ENCODE data around the gene KLK5. TPM values are rescaled to one million over a fixed set of nuclear protein-coding genes. Genes with fewer than 3 reads are reported as not detected.
"Not testable (repeated sequence)": the region's sequence is repeated elsewhere in the genome, so short reads cannot be mapped to it uniquely, and the experiment has no call there.

Gene KLK5
- total RNA-seq, 1 donor from 2014 or later = not detected

- Mint-ChIP-seq H3K27ac (no peak overlapping the region), H3K36me3 (ENCODE audit: low read depth) (no peaks in the 10 kb centered on the region), H3K9me3 (peaks cover 3% of the 10 kb centered on the region), H3K4me1 (no peaks in the 10 kb centered on the region), H3K27me3 (peaks cover 24% of the 10 kb centered on the region), H3K4me3 (no peak overlapping the region)
- no peak for DNase-seq
- ChIA-PET POLR2A (no interaction called here), CTCF (no interaction called here)
- TF ChIP-seq CTCF (IDR thresholded peaks at IDR 0.05) = no peak
- intact Hi-C loops (cut with micrococcal nuclease) = no loop called here
- no peak for ATAC-seq (ENCODE audit: low read depth)
Observed at GRCh38 chr19:50998686-50999085, 45.8 kb upstream of the KLK5 start.

DNA sequence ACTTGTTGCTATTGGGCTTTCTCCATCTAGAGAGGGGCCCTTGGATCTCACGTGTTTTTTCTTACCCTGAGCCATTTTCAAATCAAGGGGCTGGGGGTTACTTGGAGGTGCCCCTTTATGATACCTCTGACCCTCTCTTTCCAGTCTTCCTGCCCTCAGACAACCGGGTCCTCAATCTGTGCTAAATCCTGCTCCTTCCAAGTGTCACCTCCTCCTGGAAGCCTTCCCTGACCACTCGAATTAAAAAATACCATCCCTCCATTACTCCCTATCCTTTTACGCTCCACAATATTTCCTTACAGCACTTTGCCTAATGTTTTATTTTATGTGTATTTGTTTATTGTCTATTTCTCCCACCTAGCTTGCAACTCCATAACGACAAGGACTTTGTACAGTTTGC lies 45.2 kb upstream of the KLK5 start:
- POLR2A ChIA-PET = no interaction called here
- peaks cover 24% of the 10 kb centered on the region for H3K27me3 Mint-ChIP-seq
- no peaks in the 10 kb centered on the region for H3K4me1 Mint-ChIP-seq

GRCh38 chr19:50994129-50994528 lies 41.3 kb upstream of the KLK5 start:
- no peak for TF ChIP-seq CTCF (IDR thresholded peaks at IDR 0.05)
- H3K27ac Mint-ChIP-seq = no peak overlapping the region
- peaks cover 23% of the 10 kb centered on the region for H3K27me3 Mint-ChIP-seq
- ATAC-seq (ENCODE audit: low read depth) (no peak), DNase-seq (no peak)
- H3K36me3 Mint-ChIP-seq (ENCODE audit: low read depth) = no peaks in the 10 kb centered on the region
- peaks cover 3% of the 10 kb centered on the region for H3K9me3 Mint-ChIP-seq
- ChIA-PET POLR2A (no interaction called here), CTCF (no interaction called here)
- no peaks in the 10 kb centered on the region for H3K4me1 Mint-ChIP-seq
- no peak overlapping the region for H3K4me3 Mint-ChIP-seq
- intact Hi-C loops (cut with micrococcal nuclease) = no loop called here

More for the DNA sequence above, 45.2 kb upstream of the KLK5 start:
- ATAC-seq (ENCODE audit: low read depth) = no peak
- DNase-seq = no peak
- Mint-ChIP-seq H3K4me3 (no peak overlapping the region), H3K27ac (no peak overlapping the region), H3K36me3 (ENCODE audit: low read depth) (no peaks in the 10 kb centered on the region), H3K9me3 (peaks cover 3% of the 10 kb centered on the region)
- TF ChIP-seq CTCF (IDR thresholded peaks at IDR 0.05) = no peak
- CTCF ChIA-PET = no interaction called here
- intact Hi-C loops (cut with micrococcal nuclease) = no loop called here

DNA sequence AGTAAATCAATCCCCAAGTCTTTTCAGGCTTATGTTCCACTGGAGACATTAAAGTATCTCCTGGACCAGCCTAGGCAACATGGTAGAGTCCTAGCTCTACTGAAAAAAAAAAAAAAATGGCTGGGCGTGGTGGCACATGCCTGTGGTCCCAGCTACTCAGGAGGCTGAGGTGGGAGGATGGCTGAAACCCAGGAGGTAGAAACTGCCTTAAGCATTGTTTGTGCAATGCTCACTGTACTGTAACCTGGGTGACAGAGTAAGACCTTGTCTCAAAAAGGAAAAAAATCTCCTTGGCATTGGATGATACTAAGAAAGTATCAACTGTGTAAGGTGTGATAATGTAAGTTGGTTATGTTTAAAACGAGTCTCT lies 39.8 kb upstream of the KLK5 start:
- peaks cover 25% of the 10 kb centered on the region for H3K27me3 Mint-ChIP-seq
- POLR2A ChIA-PET = no interaction called here
- no peak for ATAC-seq (ENCODE audit: low read depth)
- H3K36me3 Mint-ChIP-seq (ENCODE audit: low read depth) = no peaks in the 10 kb centered on the region
- peaks cover 3% of the 10 kb centered on the region for H3K9me3 Mint-ChIP-seq
- H3K4me1 Mint-ChIP-seq = no peaks in the 10 kb centered on the region
- no peak overlapping the region for H3K27ac Mint-ChIP-seq
- TF ChIP-seq CTCF (IDR thresholded peaks at IDR 0.05) = no peak
- intact Hi-C loops (cut with micrococcal nuclease) = no loop called here
- no peak overlapping the region for H3K4me3 Mint-ChIP-seq
- no peak for DNase-seq
- CTCF ChIA-PET = interaction anchor here (0.6 kb wide), 1 partner anchor 788 kb away, joined by 4 read pairs; no protein-coding TSS in a partner anchor

- H3K27ac Mint-ChIP-seq; CTCF ChIA-PET; H3K4me3 Mint-ChIP-seq; intact Hi-C loops (cut with micrococcal nuclease); ATAC-seq (ENCODE audit: low read depth); POLR2A ChIA-PET; H3K9me3 Mint-ChIP-seq; H3K4me1 Mint-ChIP-seq; DNase-seq; H3K36me3 Mint-ChIP-seq (ENCODE audit: low read depth): not testable (repeated sequence)
- peaks cover 37% of the 10 kb centered on the region for H3K27me3 Mint-ChIP-seq
Observed at GRCh38 chr19:50984416-50984815, 31.6 kb upstream of the KLK5 start.

DNA sequence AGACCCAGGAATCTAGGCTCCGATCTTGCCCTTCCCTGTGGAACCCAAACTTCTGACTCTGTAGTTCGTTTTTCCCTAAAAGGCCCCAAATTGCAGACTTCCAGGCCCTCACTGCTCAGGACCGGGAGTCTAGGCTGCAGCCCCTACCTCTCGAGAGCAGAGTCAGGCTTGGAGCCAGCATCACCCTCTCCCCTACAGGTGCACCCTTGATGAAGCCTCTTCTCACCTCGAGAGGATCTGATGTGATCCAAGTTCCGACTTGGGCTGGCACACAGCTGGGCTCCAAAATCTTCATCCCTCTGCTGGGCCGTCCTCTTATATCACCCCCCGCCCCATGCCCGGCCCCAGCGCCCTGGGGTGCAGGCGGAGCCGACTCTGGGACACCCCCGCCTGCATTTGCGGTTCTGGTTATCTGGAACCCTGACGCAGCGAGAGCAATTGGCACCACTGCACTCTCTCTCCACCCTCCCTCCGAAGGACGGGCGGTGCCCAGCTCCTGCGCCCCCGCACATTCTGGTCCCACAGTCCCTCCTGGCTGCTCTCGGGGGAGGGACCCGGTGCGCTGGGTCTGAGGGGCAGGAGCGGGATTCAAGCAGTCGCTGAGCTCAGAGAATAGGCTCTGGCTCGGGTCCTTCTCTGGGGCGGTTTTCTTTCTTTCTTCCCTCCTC lies 30.9 kb upstream of the KLK5 start, which contains the start of gene KLK7:
TSS of gene KLK7 (minus strand) at position 293 of the 668 bp plus-strand sequence. CDS start 1,518 bp downstream, outside the sequence.
- ATAC-seq (ENCODE audit: low read depth) = no peak
- TF ChIP-seq CTCF (IDR thresholded peaks at IDR 0.05) = no peak
- Mint-ChIP-seq H3K9me3 (no peaks in the 10 kb centered on the region), H3K4me3 (no peak within 1 kb of the TSS), H3K27me3 (peaks cover 37% of the 10 kb centered on the region), H3K36me3 (ENCODE audit: low read depth) (no peaks in the 10 kb centered on the region), H3K4me1 (no peaks in the 10 kb centered on the region), H3K27ac (no peak within 1 kb of the TSS)
- CTCF ChIA-PET = no interaction called here
- DNase-seq = no peak
- POLR2A ChIA-PET = no interaction called here
- intact Hi-C loops (cut with micrococcal nuclease) = no loop called here

Measured in activated B cell treated with CpG ODN at 0.5 μM for 24 hours (primary cell).